BLaER1 treated with 17β-estradiol and CSF1 and Interleukin-3, amounts not matched to agents 10 nM and 100 nM (cell line): Measurements from ENCODE around the gene AUTS2.

Source experiments
- H3K27ac ChIP-seq, 11 experiments: shearing (Covaris generic); formaldehyde crosslinking; 2 replicates each; pipeline ENCODE4 v1.8.1; 2022
- H3K27me3 ChIP-seq, 11 experiments: shearing (Covaris generic); formaldehyde crosslinking; 2 replicates each; pipeline ENCODE4 v1.8.1; 2022
- H3K36me3 ChIP-seq, 11 experiments: shearing (Covaris generic); formaldehyde crosslinking; 2 replicates each; pipeline ENCODE4 v1.8.1; 2022
- H3K4me1 ChIP-seq, 10 experiments: shearing (Covaris generic); formaldehyde crosslinking; 2 replicates each; pipeline ENCODE4 v1.8.1; 2022
- H3K4me2 ChIP-seq, 11 experiments: shearing (Covaris generic); formaldehyde crosslinking; 2 replicates each; pipeline ENCODE4 v1.8.1; 2022
- H3K4me3 ChIP-seq, 10 experiments: shearing (Covaris generic); formaldehyde crosslinking; 2 replicates each; pipeline ENCODE4 v1.8.1; 2022
- H3K9ac ChIP-seq, 11 experiments: shearing (Covaris generic); formaldehyde crosslinking; 2 replicates each; pipeline ENCODE4 v1.8.1; 2022
- H3K9me3 ChIP-seq, 11 experiments: shearing (Covaris generic); formaldehyde crosslinking; replicated peaks in 1 of 11; 2 replicates each; pipeline ENCODE4 v1.8.1; 2022
- H4K20me1 ChIP-seq, 11 experiments: shearing (Covaris generic); formaldehyde crosslinking; 2 replicates each; pipeline ENCODE4 v1.8.1; 2022
- Cebpa-rat ChIP-seq, 11 experiments: shearing (Covaris generic); IDR thresholded peaks; 2 replicates each; pipeline ENCODE4 v1.8.1; 2022

The AUTS2 gene

DNA sequence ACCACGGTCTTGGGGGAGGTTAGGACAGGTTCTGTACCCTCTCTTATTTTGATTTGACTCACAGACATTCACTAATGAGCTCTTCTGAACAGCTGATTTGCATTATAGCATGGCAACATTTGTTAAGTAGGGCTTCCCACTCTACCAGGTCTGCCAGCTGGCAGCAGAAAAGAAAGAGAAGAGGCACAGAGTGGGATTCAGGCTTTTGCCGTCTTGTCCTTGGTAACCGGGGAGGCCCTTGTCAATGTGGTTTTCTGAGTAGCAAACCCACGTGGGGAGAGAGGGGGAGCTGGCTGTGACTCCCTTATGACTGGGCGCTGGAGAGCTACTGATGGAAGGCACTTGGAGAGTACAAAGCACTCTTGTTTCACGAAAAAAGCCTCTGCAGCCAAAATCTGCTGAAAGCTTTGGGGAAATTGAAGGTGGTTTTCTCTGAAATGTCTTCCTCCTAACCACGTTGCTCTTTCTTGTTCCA is 1178.4 kb downstream of the AUTS2 start:
- H3K4me3 ChIP-seq, result no peak overlapping the region
- no peaks in the 10 kb centered on the region for H3K9me3 ChIP-seq
- peak overlapping the region in 2 of 11 experiments; percentile 21 to 23; a peak in 1 of 22 replicates for H3K27ac ChIP-seq
- no peak overlapping the region for H3K4me2 ChIP-seq
- peaks cover 0 to 55% (median 9%) of the 10 kb centered on the region in 11 experiments; a peak in 9 of 22 replicates for H4K20me1 ChIP-seq
- H3K27me3 ChIP-seq, result no peaks in the 10 kb centered on the region
- no peak overlapping the region for H3K9ac ChIP-seq
- H3K36me3 ChIP-seq, result peaks cover 75 to 100% (median 100%) of the 10 kb centered on the region in 11 experiments
- H3K4me1 ChIP-seq, result no peaks in the 10 kb centered on the region
- TF ChIP-seq Cebpa-rat (IDR thresholded peaks at IDR 0.05), result no peak

DNA sequence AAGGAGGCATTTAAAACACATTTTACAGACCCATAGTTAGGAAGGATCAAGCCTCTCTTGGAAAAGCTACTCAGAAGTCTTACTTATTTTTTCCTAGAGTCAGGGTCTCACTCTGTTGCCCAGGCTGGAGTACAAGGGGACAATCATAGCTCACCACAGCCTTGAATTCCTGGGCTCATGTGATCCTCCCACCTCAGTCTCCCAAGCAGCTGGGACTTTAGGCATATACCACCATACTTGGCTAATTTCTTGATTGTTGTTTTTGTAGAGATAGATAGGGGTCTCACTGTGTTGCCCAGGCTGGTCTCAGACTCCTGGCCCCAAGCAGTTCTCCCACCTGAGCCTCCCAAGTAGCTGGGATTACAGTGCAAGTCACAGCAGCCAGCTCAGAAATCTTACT is 1179.0 kb downstream of the AUTS2 start:
- H3K27me3 ChIP-seq, result no peaks in the 10 kb centered on the region
- no peaks in the 10 kb centered on the region for H3K9me3 ChIP-seq
- H3K36me3 ChIP-seq, result peaks cover 75 to 100% (median 100%) of the 10 kb centered on the region in 11 experiments
- H3K9ac ChIP-seq, result no peak overlapping the region
- no peak for TF ChIP-seq Cebpa-rat (IDR thresholded peaks at IDR 0.05)
- peaks cover 0 to 55% (median 9%) of the 10 kb centered on the region in 11 experiments; a peak in 8 of 22 replicates for H4K20me1 ChIP-seq
- no peak overlapping the region; a peak in 1 of 22 replicates for H3K27ac ChIP-seq
- H3K4me2 ChIP-seq, result no peak overlapping the region
- no peak overlapping the region for H3K4me3 ChIP-seq
- no peaks in the 10 kb centered on the region for H3K4me1 ChIP-seq

DNA sequence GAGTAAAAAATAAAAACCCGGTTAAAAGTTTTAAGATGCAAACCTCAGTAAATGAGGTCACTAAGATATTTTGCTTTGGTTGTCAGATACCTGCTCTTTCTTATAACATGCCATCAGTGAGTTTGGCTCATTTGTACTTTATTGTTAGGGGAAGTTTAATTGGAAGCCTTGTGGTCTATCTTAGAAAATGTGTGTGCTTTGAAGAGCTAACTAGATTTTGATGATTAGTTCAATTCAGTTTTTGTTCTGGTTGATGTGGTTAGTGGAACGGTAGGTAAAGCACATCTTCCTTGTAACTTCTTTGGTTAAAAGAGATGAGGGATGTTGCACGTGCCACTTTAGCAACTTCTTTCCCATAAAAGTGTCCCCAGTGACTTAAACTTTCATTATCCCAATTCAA is 1180.3 kb downstream of the AUTS2 start:
- H3K4me2 ChIP-seq, result no peak overlapping the region

DNA sequence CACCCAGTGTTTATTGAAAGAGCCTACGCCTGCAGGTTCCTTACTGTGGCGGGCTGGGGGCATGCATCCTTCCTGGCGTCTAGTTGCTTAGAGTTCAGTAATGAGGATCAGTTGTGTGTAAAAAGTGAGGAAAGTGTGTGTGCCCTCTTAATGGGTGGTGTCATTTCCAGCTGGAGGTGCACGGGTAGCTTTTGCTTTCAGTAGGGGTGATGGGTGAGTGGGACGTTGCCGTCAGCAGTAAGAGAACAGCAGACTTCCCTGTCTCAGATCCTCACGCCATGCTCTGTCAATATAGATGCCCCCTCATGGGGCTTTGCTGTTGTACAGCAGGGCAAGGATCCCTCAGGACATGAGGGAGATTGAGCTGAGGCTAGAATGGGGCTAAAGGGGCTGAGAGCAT is 1181.0 kb downstream of the AUTS2 start:
- TF ChIP-seq Cebpa-rat (IDR thresholded peaks at IDR 0.05), result no peak
- no peak overlapping the region for H3K4me3 ChIP-seq
- H3K36me3 ChIP-seq, result peaks cover 75 to 100% (median 100%) of the 10 kb centered on the region in 11 experiments
- no peak overlapping the region; a peak in 1 of 22 replicates for H3K27ac ChIP-seq
- no peak overlapping the region for H3K9ac ChIP-seq
- H3K4me1 ChIP-seq, result no peaks in the 10 kb centered on the region
- H3K9me3 ChIP-seq, result no peaks in the 10 kb centered on the region
- H4K20me1 ChIP-seq, result peaks cover 0 to 60% (median under 1%) of the 10 kb centered on the region in 11 experiments; a peak in 8 of 22 replicates
- no peaks in the 10 kb centered on the region for H3K27me3 ChIP-seq
- H3K4me2 ChIP-seq, result no peak overlapping the region

More for the DNA sequence above, 1180.3 kb downstream of the AUTS2 start:
- H3K27ac ChIP-seq, result no peak overlapping the region
- no peak overlapping the region for H3K9ac ChIP-seq
- H3K36me3 ChIP-seq, result peaks cover 75 to 100% (median 100%) of the 10 kb centered on the region in 11 experiments
- H4K20me1 ChIP-seq, result peaks cover 0 to 61% (median 8%) of the 10 kb centered on the region in 11 experiments; a peak in 8 of 22 replicates
- no peak overlapping the region for H3K4me3 ChIP-seq
- H3K4me1 ChIP-seq, result no peaks in the 10 kb centered on the region
- H3K27me3 ChIP-seq, result no peaks in the 10 kb centered on the region
- no peak for TF ChIP-seq Cebpa-rat (IDR thresholded peaks at IDR 0.05)
- H3K9me3 ChIP-seq, result no peaks in the 10 kb centered on the region

DNA sequence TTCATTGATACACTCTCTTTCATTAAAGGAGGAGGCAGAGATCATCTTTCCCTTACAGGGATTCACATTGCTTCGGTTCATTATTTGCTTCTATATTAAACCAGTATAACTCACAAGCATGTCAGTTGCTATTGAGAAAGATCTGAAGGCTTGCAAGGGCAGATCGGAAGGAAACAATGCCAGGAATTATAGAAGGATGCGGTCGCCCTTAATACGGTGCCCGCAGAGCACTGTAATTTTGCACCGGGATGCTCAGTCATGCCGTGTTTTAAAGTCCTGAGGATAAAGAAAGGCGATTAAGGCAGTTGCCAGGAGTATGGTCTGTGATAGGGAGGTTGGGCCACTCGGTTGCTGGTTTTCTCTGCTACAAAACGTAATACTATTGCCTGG is 1183.6 kb downstream of the AUTS2 start:
- H3K4me2 ChIP-seq, result no peak overlapping the region
- H3K4me1 ChIP-seq, result no peaks in the 10 kb centered on the region
- H3K4me3 ChIP-seq, result no peak overlapping the region
- peaks cover 88 to 100% (median 100%) of the 10 kb centered on the region in 11 experiments for H3K36me3 ChIP-seq
- no peaks in the 10 kb centered on the region for H3K27me3 ChIP-seq
- no peak overlapping the region for H3K9ac ChIP-seq
- no peaks in the 10 kb centered on the region for H3K9me3 ChIP-seq
- H4K20me1 ChIP-seq, result peaks cover 0 to 58% (median 0%) of the 10 kb centered on the region in 11 experiments; a peak in 8 of 22 replicates
- H3K27ac ChIP-seq, result no peak overlapping the region
- no peak for TF ChIP-seq Cebpa-rat (IDR thresholded peaks at IDR 0.05)

DNA sequence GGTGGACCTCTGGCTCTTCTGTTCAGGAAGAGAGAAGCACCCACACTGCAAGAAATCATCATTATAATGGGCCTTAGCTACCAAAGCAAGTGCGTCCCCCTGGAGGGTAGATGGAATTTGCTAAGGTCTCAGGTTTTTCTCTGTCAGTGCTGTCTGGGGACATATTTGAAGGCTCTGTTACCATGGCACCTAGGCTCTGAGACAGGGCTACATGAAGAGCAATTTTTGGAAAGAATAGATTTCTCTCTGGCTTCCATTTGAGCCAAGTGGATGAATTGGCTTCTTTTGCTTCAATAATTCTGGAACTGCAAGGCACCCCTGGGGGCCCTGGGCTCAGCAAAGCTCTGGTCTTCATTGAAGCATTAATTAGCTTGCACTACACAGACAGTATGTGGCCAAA is 1184.5 kb downstream of the AUTS2 start:
- Histone ChIP-seq H3K9me3 (no peaks in the 10 kb centered on the region), H3K4me3 (no peak overlapping the region)

DNA sequence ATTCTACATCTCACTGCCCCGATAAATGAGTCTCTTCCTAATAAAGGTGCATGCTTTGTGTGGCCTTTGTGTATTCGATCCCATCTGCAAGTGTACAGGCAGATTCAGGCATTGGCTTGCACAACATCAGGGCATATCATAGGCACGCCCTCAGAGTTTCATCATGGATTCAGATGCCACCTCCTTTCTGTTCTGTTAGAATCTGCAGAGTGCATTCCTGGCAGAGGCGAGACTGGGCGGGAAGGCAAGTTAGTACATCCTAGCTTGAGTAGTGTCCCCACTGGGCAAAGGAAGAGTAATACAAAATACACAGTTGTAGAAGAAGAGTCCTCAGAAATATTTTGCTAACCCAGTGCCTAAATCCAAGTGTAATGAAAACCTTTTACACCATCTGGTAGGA is 1187.2 kb downstream of the AUTS2 start:
- Histone ChIP-seq H3K36me3 (peaks cover 89 to 100% (median 100%) of the 10 kb centered on the region in 11 experiments), H3K9ac (no peak overlapping the region), H4K20me1 (peaks cover 0 to 60% (median 0%) of the 10 kb centered on the region in 11 experiments; a peak in 7 of 22 replicates), H3K4me2 (no peak overlapping the region), H3K4me3 (no peak overlapping the region), H3K27me3 (no peaks in the 10 kb centered on the region), H3K9me3 (no peaks in the 10 kb centered on the region), H3K4me1 (no peaks in the 10 kb centered on the region), H3K27ac (no peak overlapping the region)
- no peak for TF ChIP-seq Cebpa-rat (IDR thresholded peaks at IDR 0.05)

More for the DNA sequence above, 1184.5 kb downstream of the AUTS2 start:
- TF ChIP-seq Cebpa-rat (IDR thresholded peaks at IDR 0.05), result no peak
- no peaks in the 10 kb centered on the region for H3K27me3 ChIP-seq
- no peak overlapping the region for H3K27ac ChIP-seq
- no peaks in the 10 kb centered on the region for H3K4me1 ChIP-seq
- H4K20me1 ChIP-seq, result peaks cover 0 to 57% (median 0%) of the 10 kb centered on the region in 11 experiments; a peak in 8 of 22 replicates
- no peak overlapping the region for H3K9ac ChIP-seq
- no peak overlapping the region for H3K4me2 ChIP-seq
- H3K36me3 ChIP-seq, result peaks cover 88 to 100% (median 100%) of the 10 kb centered on the region in 11 experiments

DNA sequence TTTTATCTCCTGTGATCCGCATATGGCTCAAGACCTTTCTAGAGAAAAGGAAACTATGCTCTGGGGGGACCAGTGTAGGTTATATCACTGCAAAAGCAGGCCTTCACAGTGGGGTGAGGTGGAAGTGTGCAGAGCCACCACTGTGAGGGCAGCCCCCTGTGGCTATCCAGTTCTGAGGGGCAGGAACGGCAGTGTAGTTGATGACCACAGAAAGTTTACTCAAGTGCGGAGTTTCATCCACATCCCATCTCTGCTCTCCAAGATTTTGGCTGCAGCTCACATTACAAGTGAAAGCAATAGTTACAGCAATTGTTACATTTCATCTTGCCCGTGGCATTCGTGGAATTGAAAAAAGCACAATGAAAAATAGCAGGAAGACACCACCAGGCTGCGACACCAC is 1187.8 kb downstream of the AUTS2 start:
- Histone ChIP-seq H3K4me3 (no peak overlapping the region), H3K9ac (no peak overlapping the region), H4K20me1 (peaks cover 0 to 63% (median 0%) of the 10 kb centered on the region in 11 experiments; a peak in 7 of 22 replicates), H3K27me3 (no peaks in the 10 kb centered on the region), H3K27ac (no peak overlapping the region), H3K36me3 (peaks cover 95 to 100% (median 100%) of the 10 kb centered on the region in 11 experiments), H3K4me2 (no peak overlapping the region), H3K4me1 (no peaks in the 10 kb centered on the region), H3K9me3 (no peaks in the 10 kb centered on the region)
- TF ChIP-seq Cebpa-rat (IDR thresholded peaks at IDR 0.05), result no peak

DNA sequence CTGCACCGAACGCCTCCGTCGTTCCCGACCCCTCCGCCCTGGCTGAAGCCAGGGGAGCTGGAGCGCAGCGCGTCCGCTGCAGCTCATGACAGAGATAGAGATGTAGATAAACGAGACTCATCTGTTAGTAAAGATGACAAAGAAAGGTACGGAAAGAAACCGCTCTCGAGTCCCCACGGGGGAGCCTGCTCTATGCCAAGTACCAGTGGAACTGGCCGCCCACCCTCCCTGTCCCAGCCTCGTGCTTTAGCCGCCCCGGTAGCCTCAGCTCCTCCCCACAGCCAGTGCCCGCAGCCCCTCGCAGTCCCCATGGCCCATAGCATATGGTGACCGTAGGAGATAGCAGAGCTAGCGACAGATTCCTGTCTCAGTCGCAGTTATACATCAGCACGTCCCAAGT is 1189.0 kb downstream of the AUTS2 start:
- peaks cover 0 to 60% (median 0%) of the 10 kb centered on the region in 11 experiments; a peak in 8 of 22 replicates for H4K20me1 ChIP-seq
- H3K9me3 ChIP-seq, result no peaks in the 10 kb centered on the region
- H3K36me3 ChIP-seq, result peaks cover 94 to 100% (median 100%) of the 10 kb centered on the region in 11 experiments
- no peak for TF ChIP-seq Cebpa-rat (IDR thresholded peaks at IDR 0.05)
- no peak overlapping the region for H3K27ac ChIP-seq
- no peak overlapping the region for H3K4me3 ChIP-seq
- H3K27me3 ChIP-seq, result no peaks in the 10 kb centered on the region
- H3K9ac ChIP-seq, result no peak overlapping the region
- H3K4me2 ChIP-seq, result no peak overlapping the region
- H3K4me1 ChIP-seq, result no peaks in the 10 kb centered on the region

DNA sequence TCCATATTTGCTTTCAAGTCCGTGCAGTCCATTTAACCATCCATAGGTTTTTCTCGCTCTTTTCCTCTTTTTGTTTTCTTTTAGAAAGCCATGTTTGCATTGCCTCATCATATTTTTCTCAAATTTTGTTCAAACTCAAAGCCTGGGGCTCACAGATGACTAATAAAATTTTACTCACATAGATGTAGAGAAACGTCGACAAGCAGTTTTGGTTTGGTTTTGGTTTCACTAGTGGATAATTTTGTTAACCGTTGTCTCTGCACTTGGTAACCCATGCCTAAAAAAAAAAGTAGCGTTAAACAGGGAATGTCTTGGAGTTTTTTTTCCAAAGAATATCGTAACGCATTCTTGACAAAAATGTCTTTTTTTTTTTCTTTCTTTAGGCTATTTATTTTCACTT is 1189.5 kb downstream of the AUTS2 start:
- H3K27me3 ChIP-seq, result no peaks in the 10 kb centered on the region
- no peak for TF ChIP-seq Cebpa-rat (IDR thresholded peaks at IDR 0.05)
- H3K4me2 ChIP-seq, result no peak overlapping the region
- H3K4me1 ChIP-seq, result no peaks in the 10 kb centered on the region
- no peak overlapping the region for H3K27ac ChIP-seq
- H3K4me3 ChIP-seq, result no peak overlapping the region
- H3K9me3 ChIP-seq, result no peaks in the 10 kb centered on the region
- no peak overlapping the region for H3K9ac ChIP-seq
- H4K20me1 ChIP-seq, result peaks cover 0 to 57% (median 0%) of the 10 kb centered on the region in 11 experiments; a peak in 8 of 22 replicates
- peaks cover 92 to 100% (median 100%) of the 10 kb centered on the region in 11 experiments for H3K36me3 ChIP-seq
